ENCODE measurements around the gene CHTF18.

DNA sequence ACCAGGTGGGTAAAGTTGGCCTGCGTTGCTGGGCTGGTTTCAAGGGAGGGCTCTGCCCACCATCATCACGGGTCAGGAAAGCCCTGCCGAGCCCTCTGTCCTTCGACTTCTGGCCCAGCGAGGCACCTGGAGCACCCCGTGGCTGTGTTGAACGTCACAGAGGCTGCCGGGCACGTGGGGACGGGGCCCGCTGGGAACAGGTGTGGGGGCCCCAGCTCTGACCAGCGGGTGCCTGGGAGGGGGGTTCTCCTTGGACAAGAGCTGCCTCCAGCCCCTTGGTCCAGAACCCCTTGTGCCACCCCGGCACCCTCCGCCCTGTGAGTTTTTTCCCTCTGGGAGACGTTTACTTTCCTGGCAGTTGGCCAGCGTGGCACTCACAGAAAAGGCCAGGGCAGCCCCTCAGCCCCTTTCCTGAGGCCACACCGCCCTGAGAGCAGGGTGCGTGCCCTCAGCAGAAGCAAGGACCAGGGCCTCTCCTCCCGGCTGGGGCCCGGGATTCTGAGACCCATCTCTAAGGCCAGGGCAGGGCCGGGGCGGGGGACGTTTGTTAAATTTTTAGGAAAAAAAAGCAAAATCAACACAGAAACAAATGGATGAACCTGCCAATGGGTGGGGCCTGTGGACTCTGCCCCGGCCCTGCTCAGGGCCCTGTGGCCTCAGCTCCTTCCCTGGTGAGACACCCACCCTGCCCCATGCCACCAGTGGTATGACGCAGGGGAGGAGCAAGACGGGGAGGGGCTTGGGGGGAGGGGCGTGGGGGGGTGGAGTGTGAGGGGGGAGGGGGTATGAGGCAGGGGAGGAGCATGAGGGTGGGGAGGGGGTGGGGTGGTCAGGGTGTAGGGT, 43.4 kb downstream of the CHTF18 start:
- TF ChIP-seq, protein P1, sequence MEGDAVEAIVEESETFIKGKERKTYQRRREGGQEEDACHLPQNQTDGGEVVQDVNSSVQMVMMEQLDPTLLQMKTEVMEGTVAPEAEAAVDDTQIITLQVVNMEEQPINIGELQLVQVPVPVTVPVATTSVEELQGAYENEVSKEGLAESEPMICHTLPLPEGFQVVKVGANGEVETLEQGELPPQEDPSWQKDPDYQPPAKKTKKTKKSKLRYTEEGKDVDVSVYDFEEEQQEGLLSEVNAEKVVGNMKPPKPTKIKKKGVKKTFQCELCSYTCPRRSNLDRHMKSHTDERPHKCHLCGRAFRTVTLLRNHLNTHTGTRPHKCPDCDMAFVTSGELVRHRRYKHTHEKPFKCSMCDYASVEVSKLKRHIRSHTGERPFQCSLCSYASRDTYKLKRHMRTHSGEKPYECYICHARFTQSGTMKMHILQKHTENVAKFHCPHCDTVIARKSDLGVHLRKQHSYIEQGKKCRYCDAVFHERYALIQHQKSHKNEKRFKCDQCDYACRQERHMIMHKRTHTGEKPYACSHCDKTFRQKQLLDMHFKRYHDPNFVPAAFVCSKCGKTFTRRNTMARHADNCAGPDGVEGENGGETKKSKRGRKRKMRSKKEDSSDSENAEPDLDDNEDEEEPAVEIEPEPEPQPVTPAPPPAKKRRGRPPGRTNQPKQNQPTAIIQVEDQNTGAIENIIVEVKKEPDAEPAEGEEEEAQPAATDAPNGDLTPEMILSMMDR (IDR thresholded peaks at IDR 0.05): no peak
- TF ChIP-seq POLR2A (IDR thresholded peaks at IDR 0.05): no peak

Measured in esophagus squamous epithelium (tissue), 4 donors.